Testis (tissue), 3 donors: ENCODE measurements around the gene CDH4. TPM values are rescaled to one million over a fixed set of nuclear protein-coding genes. Genes with fewer than 3 reads are reported as not detected.

Experiments
- DNase-seq: peaks from one replicate; pipeline ENCODE4 v3.0.0-alpha.2; 2019
- H3K27ac ChIP-seq, 2 donors: fragments of 200-600 bp; sonication (generic); one replicate each; pipeline ENCODE4 v1.5.1; 2019
- H3K27me3 ChIP-seq: fragments of 200-600 bp; sonication (generic); one replicate; pipeline ENCODE4 v1.5.1; 2019
- H3K36me3 ChIP-seq: fragments of 200-600 bp; sonication (generic); one replicate; pipeline ENCODE4 v1.5.1; 2017; ENCODE audit warnings: low read depth; ENCODE audit errors: missing control alignments
- H3K4me1 ChIP-seq: fragments of 200-600 bp; sonication (generic); one replicate; pipeline ENCODE4 v1.5.1; 2019
- H3K4me3 ChIP-seq, 2 donors: fragments of 200-600 bp; sonication (generic); one replicate each; pipeline ENCODE4 v1.5.1; 2017 to 2019
- H3K9me3 ChIP-seq: fragments of 200-600 bp; sonication (generic); one replicate; pipeline ENCODE4 v1.5.1; 2017
- CTCF ChIP-seq, 3 experiments: fragments of 450-650 bp in 2 of 3; fragments of 200-600 bp in 1 of 3; sonication (generic) in 1 of 3; IDR thresholded peaks; one replicate each; pipeline ENCODE4 v1.5.1; 2016 to 2019; ENCODE audit warnings: antibody characterized with exemption in 3 of 3, mild to moderate bottlenecking in 2 of 3, moderate library complexity in 1 of 3
- POLR2A ChIP-seq: fragments of 450-650 bp; IDR thresholded peaks from one replicate; pipeline ENCODE4 v1.6.1; 2017; ENCODE audit warnings: antibody characterized with exemption, mild to moderate bottlenecking, moderate library complexity
- WGBS, 2 donors: methylation state at CpG; one replicate each; pipeline ENCODE4 v1.1.5; 2018; 5-methylcytosine and 5-hydroxymethylcytosine counted together
- intact Hi-C: fragments of 100-400 bp; cut with DNase I; formaldehyde crosslinking; loops from one replicate; pipeline ENCODE4 v1.15.1; 2023; ENCODE audit warnings: low total_unique reads
- polyA plus RNA-seq: library from polyadenylated mRNA; stranded (reverse); fragments of 350-450 nt; fragmentation: Illumina TruSeq; extraction: RNeasy Lipid Tissue Mini Kit (QIAGEN cat#74804); gene quantifications from one replicate; pipeline ENCODE4 v1.2.3, GENCODE V29; 2014; ENCODE audit warnings: low read depth, low replicate concordance; ENCODE audit not compliant: insufficient read depth
- total RNA-seq, 2 donors: library from RNA; depleted of rRNA; stranded (reverse); fragments of >200 nt; gene quantifications; one replicate each; pipeline ENCODE4 v1.2.3, GENCODE V29; 2016

Gene CDH4
- total and polyA plus RNA-seq, 3 donors from 2014 or later = 1.4 to 3.3 (median 1.9) TPM

GRCh38 chr20:61949363-61949713 lies 697.3 kb downstream of the CDH4 start:
- Histone ChIP-seq H3K27me3 (no peaks in the 10 kb centered on the region), H3K36me3 (no peaks in the 10 kb centered on the region), H3K4me1 (no peaks in the 10 kb centered on the region), H3K9me3 (no peaks in the 10 kb centered on the region), H3K27ac (no peak overlapping the region), H3K4me3 (no peak overlapping the region)
- intact Hi-C loops = no loop called here
- WGBS, 2 donors = 91 to 100% methylated on average over 3 to 7 of the region's 7 CpGs
- TF ChIP-seq CTCF (IDR thresholded peaks at IDR 0.05) = no peak
- no peak for TF ChIP-seq POLR2A
- DNase-seq = no peak

GRCh38 chr20:61949714-61950640 lies 697.9 kb downstream of the CDH4 start:
- intact Hi-C loops = no loop called here
- no peak for DNase-seq
- Histone ChIP-seq H3K9me3 (no peaks in the 10 kb centered on the region), H3K4me3 (no peak overlapping the region), H3K27me3 (no peaks in the 10 kb centered on the region), H3K36me3 (no peaks in the 10 kb centered on the region), H3K4me1 (peaks cover 4% of the 10 kb centered on the region), H3K27ac (no peak overlapping the region)
- 90% methylated on average over 10 to 21 of the region's 21 CpGs for WGBS, 2 donors
- no peak for TF ChIP-seq CTCF (IDR thresholded peaks at IDR 0.05)
- no peak for TF ChIP-seq POLR2A

GRCh38 chr20:61950641-61951071 lies 698.6 kb downstream of the CDH4 start:
- DNase-seq = no peak
- no peak overlapping the region for H3K4me3 ChIP-seq
- TF ChIP-seq CTCF (IDR thresholded peaks at IDR 0.05) = no peak

GRCh38 chr20:61951695-61952533 lies 699.9 kb downstream of the CDH4 start:
- H3K27ac ChIP-seq = no peak overlapping the region
- H3K4me3 ChIP-seq = no peak overlapping the region
- H3K36me3 ChIP-seq = no peaks in the 10 kb centered on the region
- WGBS, 2 donors = 46 to 48% methylated on average over 5 to 22 of the region's 22 CpGs
- TF ChIP-seq POLR2A (no peak), CTCF (IDR thresholded peaks at IDR 0.05) (no peak)
- no peaks in the 10 kb centered on the region for H3K9me3 ChIP-seq
- intact Hi-C loops = no loop called here
- DNase-seq = peak; percentile 37
- H3K27me3 ChIP-seq = no peaks in the 10 kb centered on the region
- peaks cover 6% of the 10 kb centered on the region for H3K4me1 ChIP-seq

More at GRCh38 chr20:61950641-61951071, 698.6 kb downstream of the CDH4 start:
- Histone ChIP-seq H3K9me3 (no peaks in the 10 kb centered on the region), H3K36me3 (no peaks in the 10 kb centered on the region), H3K27me3 (no peaks in the 10 kb centered on the region), H3K27ac (no peak overlapping the region), H3K4me1 (peaks cover 4% of the 10 kb centered on the region)
- intact Hi-C loops = no loop called here
- 70 to 85% methylated on average over 6 to 7 of the region's 7 CpGs for WGBS, 2 donors
